ENCODE measurements around the gene MEIS1.

GRCh38 chr2:66414896-66415295, 20.0 kb upstream of the MEIS1 start:
- TF ChIP-seq CTCF (IDR thresholded peaks at IDR 0.05) (no peak), POLR2A (IDR thresholded peaks at IDR 0.05) (no peak)
